DND-41 (cell line): ENCODE measurements around the gene GTPBP1.
A peak's percentile ranks its signal among the peaks of the same experiment; 100 is the strongest.

ENCODE experiments used
- ATAC-seq: fragments of 200-7000 bp; cut with Tn5 transposase; 3 replicates; pipeline ENCODE4 v1.9.1; 2021; ENCODE audit warnings: low read depth; ENCODE audit not compliant: insufficient read depth
- DNase-seq: peaks from one replicate; pipeline ENCODE4 v3.0.0-alpha.2; 2020
- H2AFZ ChIP-seq: 2 replicates; pipeline ENCODE4 v1.6.0; 2012; ENCODE audit warnings: low read depth, low read length
- H3K27ac ChIP-seq: 2 replicates; pipeline ENCODE4 v1.5.1; 2012; ENCODE audit warnings: low read length, inconsistent platforms
- H3K27me3 ChIP-seq: fragments of 200-600 bp; sonication (generic); 2 replicates; pipeline ENCODE4 v1.6.0; 2012; ENCODE audit warnings: low read length, mild to moderate bottlenecking, inconsistent platforms; ENCODE audit not compliant: insufficient read depth, poor library complexity
- H3K36me3 ChIP-seq: 2 replicates; pipeline ENCODE4 v1.5.1; 2012; ENCODE audit warnings: low read length, inconsistent platforms; ENCODE audit not compliant: insufficient read depth
- H3K4me1 ChIP-seq: 2 replicates; pipeline ENCODE4 v1.5.1; 2012; ENCODE audit warnings: mild to moderate bottlenecking, low read length; ENCODE audit not compliant: insufficient read depth
- H3K4me2 ChIP-seq: 2 replicates; pipeline ENCODE4 v1.6.0; 2012; ENCODE audit warnings: mild to moderate bottlenecking, moderate library complexity, low read length, inconsistent platforms; ENCODE audit not compliant: insufficient read depth
- H3K4me3 ChIP-seq, 2 experiments: fragments of 200-600 bp in 1 of 2; shearing (Covaris generic) in 1 of 2; 2 replicates each; pipeline ENCODE4 v1.5.1; 2012 to 2016; ENCODE audit warnings: inconsistent platforms in 2 of 2, low read length in 2 of 2, mild to moderate bottlenecking in 2 of 2, low read depth in 1 of 2, moderate library complexity in 1 of 2
- H3K79me2 ChIP-seq: 2 replicates; pipeline ENCODE4 v1.6.0; 2012; ENCODE audit warnings: low read length, inconsistent platforms; ENCODE audit not compliant: insufficient read depth
- H3K9ac ChIP-seq: 2 replicates; pipeline ENCODE4 v1.6.0; 2012; ENCODE audit warnings: low read depth, mild to moderate bottlenecking, inconsistent platforms, low read length, moderate library complexity
- H3K9me3 ChIP-seq: 2 replicates; pipeline ENCODE4 v1.5.1; 2012; ENCODE audit warnings: low read length, moderate library complexity, mild to moderate bottlenecking, inconsistent platforms; ENCODE audit not compliant: insufficient read depth, severe bottlenecking
- H4K20me1 ChIP-seq: 2 replicates; pipeline ENCODE4 v1.6.0; 2012; ENCODE audit warnings: low read length; ENCODE audit not compliant: insufficient read depth
- EZH2 ChIP-seq: IDR thresholded peaks from 3 replicates; pipeline ENCODE4 v1.6.1; 2012; ENCODE audit warnings: borderline replicate concordance, low read depth, mild to moderate bottlenecking, moderate library complexity, low read length, inconsistent platforms; ENCODE audit not compliant: severe bottlenecking
- TF ChIP-seq, protein P1 (sequence below): IDR thresholded peaks from 2 replicates; pipeline ENCODE4 v1.5.1; 2012; ENCODE audit warnings: borderline replicate concordance, low read length, moderate library complexity, mild to moderate bottlenecking; ENCODE audit not compliant: poor library complexity, severe bottlenecking; ENCODE audit errors: extremely low read depth

The GTPBP1 gene

DNA sequence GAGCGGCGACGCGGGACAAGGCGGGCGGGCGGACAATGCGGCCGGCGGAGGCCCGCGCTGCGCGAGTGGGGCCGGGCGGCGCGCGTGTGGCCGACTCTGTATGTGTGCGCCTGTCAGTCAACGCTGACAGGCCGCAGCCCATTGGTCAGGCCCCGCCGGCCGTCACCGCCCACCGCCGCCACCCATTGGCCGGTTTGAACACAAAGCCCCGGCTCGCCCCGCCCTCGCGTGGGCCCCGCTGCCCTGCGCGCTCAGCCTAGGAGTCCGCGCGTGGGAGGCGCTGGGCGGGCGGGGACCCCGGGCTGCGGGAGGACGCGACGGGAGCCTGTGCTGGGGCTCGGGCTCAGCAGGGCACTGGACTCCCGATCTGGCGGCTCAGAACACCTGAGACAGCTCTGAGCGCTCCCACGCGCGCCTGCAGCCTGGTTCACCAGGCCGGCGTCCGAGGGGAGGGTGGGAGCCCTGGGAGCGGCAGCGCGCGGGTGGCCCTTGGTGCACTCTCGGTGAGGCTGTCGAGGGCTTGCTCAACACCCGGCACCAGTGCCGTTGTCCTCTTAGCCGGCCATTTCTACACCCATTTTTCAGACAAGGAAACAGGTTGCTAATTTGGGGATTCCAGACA, 50.3 kb downstream of the GTPBP1 start, which contains the start of gene SUN2:
TSS of gene SUN2 (minus strand) at position 88 of the 622 bp plus-strand sequence. CDS start 3,370 bp downstream, outside the sequence.
- Histone ChIP-seq H3K4me1 (peaks cover 53% of the 10 kb centered on the region), H2AFZ (peak within 1 kb of the TSS; percentile 75), H3K9ac (peak within 1 kb of the TSS; percentile 83), H3K27me3 (no peaks in the 10 kb centered on the region), H3K27ac (peak within 1 kb of the TSS; percentile 80), H3K79me2 (peaks cover 44% of the 10 kb centered on the region), H3K4me3 (peak within 1 kb of the TSS; percentile 80 to 97), H3K9me3 (no peaks in the 10 kb centered on the region), H3K36me3 (peaks cover 35% of the 10 kb centered on the region), H4K20me1 (peaks cover 36% of the 10 kb centered on the region), H3K4me2 (peak within 1 kb of the TSS; percentile 91)
- DNase-seq (peak; percentile 91), ATAC-seq (peak; percentile 90)
- TF ChIP-seq, protein P1, sequence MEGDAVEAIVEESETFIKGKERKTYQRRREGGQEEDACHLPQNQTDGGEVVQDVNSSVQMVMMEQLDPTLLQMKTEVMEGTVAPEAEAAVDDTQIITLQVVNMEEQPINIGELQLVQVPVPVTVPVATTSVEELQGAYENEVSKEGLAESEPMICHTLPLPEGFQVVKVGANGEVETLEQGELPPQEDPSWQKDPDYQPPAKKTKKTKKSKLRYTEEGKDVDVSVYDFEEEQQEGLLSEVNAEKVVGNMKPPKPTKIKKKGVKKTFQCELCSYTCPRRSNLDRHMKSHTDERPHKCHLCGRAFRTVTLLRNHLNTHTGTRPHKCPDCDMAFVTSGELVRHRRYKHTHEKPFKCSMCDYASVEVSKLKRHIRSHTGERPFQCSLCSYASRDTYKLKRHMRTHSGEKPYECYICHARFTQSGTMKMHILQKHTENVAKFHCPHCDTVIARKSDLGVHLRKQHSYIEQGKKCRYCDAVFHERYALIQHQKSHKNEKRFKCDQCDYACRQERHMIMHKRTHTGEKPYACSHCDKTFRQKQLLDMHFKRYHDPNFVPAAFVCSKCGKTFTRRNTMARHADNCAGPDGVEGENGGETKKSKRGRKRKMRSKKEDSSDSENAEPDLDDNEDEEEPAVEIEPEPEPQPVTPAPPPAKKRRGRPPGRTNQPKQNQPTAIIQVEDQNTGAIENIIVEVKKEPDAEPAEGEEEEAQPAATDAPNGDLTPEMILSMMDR: no peak
- no peak for TF ChIP-seq EZH2

DNA sequence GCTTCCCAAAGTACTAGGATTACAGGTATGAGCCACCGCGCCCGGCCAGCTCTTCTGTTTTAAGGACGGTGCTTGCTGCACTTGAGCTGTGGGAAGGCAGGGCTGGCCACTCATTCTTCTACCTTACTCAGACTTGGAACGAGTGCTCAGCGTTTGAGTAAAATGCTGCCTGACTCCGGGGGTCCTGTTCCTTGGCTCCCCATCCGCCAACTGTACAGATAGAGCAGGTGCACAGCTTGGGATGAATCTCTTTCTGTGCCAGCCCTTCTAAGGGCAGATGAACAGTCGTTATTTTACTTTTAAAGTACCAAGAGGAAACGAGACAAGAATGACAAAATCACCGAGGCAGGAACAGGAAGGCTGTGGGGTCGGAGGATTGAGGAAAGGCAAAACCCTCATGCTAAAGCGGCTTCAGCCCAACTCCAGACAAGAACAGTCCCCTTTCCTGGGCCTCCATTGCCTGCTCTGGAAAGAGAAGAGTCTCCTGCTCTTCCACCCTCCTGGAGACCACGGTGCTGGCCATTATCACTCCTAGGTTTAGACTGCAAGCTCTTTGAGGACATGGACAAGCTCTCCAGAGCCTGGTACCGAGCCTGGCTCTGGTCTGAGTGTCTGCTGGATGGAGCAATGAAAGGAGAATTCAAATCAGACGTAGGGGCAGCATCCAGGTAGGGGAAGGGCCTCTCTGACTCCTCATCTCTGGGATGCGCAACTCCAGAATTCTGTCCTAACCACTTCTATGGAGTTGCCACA, 51.1 kb downstream of the GTPBP1 start:
- Histone ChIP-seq H3K4me1 (peaks cover 53% of the 10 kb centered on the region), H3K9ac (peak overlapping the region; percentile 83), H3K4me3 (peak overlapping the region; percentile 38 to 80), H4K20me1 (peaks cover 28% of the 10 kb centered on the region), H3K27me3 (no peaks in the 10 kb centered on the region), H3K4me2 (peak overlapping the region; percentile 91), H3K36me3 (peaks cover 27% of the 10 kb centered on the region), H3K79me2 (peaks cover 41% of the 10 kb centered on the region), H3K9me3 (no peaks in the 10 kb centered on the region), H3K27ac (peak overlapping the region; percentile 80), H2AFZ (peak overlapping the region; percentile 75)
- peak; percentile 31 for DNase-seq
- ATAC-seq: peak; percentile 1; the same call in 1 of the 3 replicates
- TF ChIP-seq, protein P1: no peak
- TF ChIP-seq EZH2: no peak

DNA sequence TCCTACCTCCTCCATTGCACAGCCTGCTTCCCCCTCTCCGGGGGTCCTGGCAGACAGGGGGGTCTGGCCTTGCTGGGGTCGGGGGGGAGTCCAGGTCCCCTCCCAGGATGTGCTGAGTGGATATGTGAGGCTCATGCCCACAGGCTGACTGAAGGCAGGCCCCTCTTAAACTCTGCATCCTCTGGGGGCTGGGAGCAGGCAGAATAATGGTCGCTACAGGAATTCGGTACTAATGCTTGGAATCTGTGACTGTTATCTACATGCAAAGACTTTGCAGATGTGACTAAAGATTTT, 51.7 kb downstream of the GTPBP1 start:
- H3K9me3 ChIP-seq: no peaks in the 10 kb centered on the region
- H3K36me3 ChIP-seq: peaks cover 21% of the 10 kb centered on the region
- H3K4me2 ChIP-seq: peak overlapping the region; percentile 91
- peak overlapping the region; percentile 83 for H3K9ac ChIP-seq
- no peaks in the 10 kb centered on the region for H3K27me3 ChIP-seq
- ATAC-seq (no peak), DNase-seq (no peak)
- peaks cover 49% of the 10 kb centered on the region for H3K4me1 ChIP-seq
- peaks cover 23% of the 10 kb centered on the region for H4K20me1 ChIP-seq
- no peak overlapping the region for H2AFZ ChIP-seq
- TF ChIP-seq, protein P1: no peak
- TF ChIP-seq EZH2: no peak
- peak overlapping the region in 1 of 2 experiments; percentile 80; a peak in 2 of 4 replicates for H3K4me3 ChIP-seq
- peaks cover 36% of the 10 kb centered on the region for H3K79me2 ChIP-seq
- H3K27ac ChIP-seq: peak overlapping the region; percentile 80; the same call in 1 of the 2 replicates
